Measurements from ENCODE around the gene MS4A10. TPM values are rescaled to one million over a fixed set of nuclear protein-coding genes. Genes with fewer than 3 reads are reported as not detected.

Gene MS4A10
- total RNA-seq, 1 donor from 2014 or later: not detected

GRCh38 chr11:60801194-60801593, 16.1 kb downstream of the MS4A10 start:
- POLR2A ChIA-PET: no interaction called here
- peaks cover 16% of the 10 kb centered on the region for H3K27me3 Mint-ChIP-seq
- ATAC-seq (ENCODE audit: low read depth): no peak

GRCh38 chr11:60803273-60803936, 18.3 kb downstream of the MS4A10 start:
- CTCF ChIA-PET: no interaction called here
- ATAC-seq (ENCODE audit: low read depth): no peak
- no peak overlapping the region for H3K4me3 Mint-ChIP-seq

More at GRCh38 chr11:60801194-60801593, 16.1 kb downstream of the MS4A10 start:
- intact Hi-C loops (cut with micrococcal nuclease): no loop called here
- no peaks in the 10 kb centered on the region for H3K36me3 Mint-ChIP-seq (ENCODE audit: low read depth)
- CTCF ChIA-PET: no interaction called here
- no peak for DNase-seq
- H3K27ac Mint-ChIP-seq: no peak overlapping the region
- H3K4me1 Mint-ChIP-seq: no peaks in the 10 kb centered on the region
- H3K4me3 Mint-ChIP-seq: no peak overlapping the region
- no peaks in the 10 kb centered on the region for H3K9me3 Mint-ChIP-seq
- TF ChIP-seq CTCF (IDR thresholded peaks at IDR 0.05): no peak

GRCh38 chr11:60809249-60809648, 24.1 kb downstream of the MS4A10 start:
- peaks cover 30% of the 10 kb centered on the region for H3K27me3 Mint-ChIP-seq
- no peak for DNase-seq
- no peak overlapping the region for H3K27ac Mint-ChIP-seq

More at GRCh38 chr11:60803273-60803936, 18.3 kb downstream of the MS4A10 start:
- no peak overlapping the region for H3K27ac Mint-ChIP-seq
- H3K9me3 Mint-ChIP-seq: no peaks in the 10 kb centered on the region
- peaks cover 18% of the 10 kb centered on the region for H3K27me3 Mint-ChIP-seq
- POLR2A ChIA-PET: no interaction called here
- H3K36me3 Mint-ChIP-seq (ENCODE audit: low read depth): no peaks in the 10 kb centered on the region
- H3K4me1 Mint-ChIP-seq: no peaks in the 10 kb centered on the region
- TF ChIP-seq CTCF (IDR thresholded peaks at IDR 0.05): no peak
- intact Hi-C loops (cut with micrococcal nuclease): no loop called here
- DNase-seq: no peak

GRCh38 chr11:60809691-60810090, 24.6 kb downstream of the MS4A10 start:
- DNase-seq: no peak
- Mint-ChIP-seq H3K27me3 (peaks cover 30% of the 10 kb centered on the region), H3K4me1 (no peaks in the 10 kb centered on the region), H3K27ac (no peak overlapping the region), H3K4me3 (no peak overlapping the region), H3K36me3 (ENCODE audit: low read depth) (no peaks in the 10 kb centered on the region), H3K9me3 (no peaks in the 10 kb centered on the region)
- ChIA-PET POLR2A (no interaction called here), CTCF (no interaction called here)
- no peak for TF ChIP-seq CTCF (IDR thresholded peaks at IDR 0.05)
- intact Hi-C loops (cut with micrococcal nuclease): no loop called here
- no peak for ATAC-seq (ENCODE audit: low read depth)

More at GRCh38 chr11:60809249-60809648, 24.1 kb downstream of the MS4A10 start:
- ChIA-PET POLR2A (no interaction called here), CTCF (no interaction called here)
- H3K9me3 Mint-ChIP-seq: no peaks in the 10 kb centered on the region
- TF ChIP-seq CTCF (IDR thresholded peaks at IDR 0.05): no peak
- intact Hi-C loops (cut with micrococcal nuclease): no loop called here
- no peaks in the 10 kb centered on the region for H3K4me1 Mint-ChIP-seq
- no peak for ATAC-seq (ENCODE audit: low read depth)
- H3K36me3 Mint-ChIP-seq (ENCODE audit: low read depth): no peaks in the 10 kb centered on the region
- no peak overlapping the region for H3K4me3 Mint-ChIP-seq

- Mint-ChIP-seq H3K36me3 (ENCODE audit: low read depth) (no peaks in the 10 kb centered on the region), H3K27me3 (peaks cover 30% of the 10 kb centered on the region), H3K4me1 (no peaks in the 10 kb centered on the region), H3K9me3 (no peaks in the 10 kb centered on the region), H3K27ac (no peak overlapping the region), H3K4me3 (no peak overlapping the region)
- ATAC-seq (ENCODE audit: low read depth) (no peak), DNase-seq (no peak)
- POLR2A ChIA-PET: no interaction called here
- intact Hi-C loops (cut with micrococcal nuclease): no loop called here
- CTCF ChIA-PET: no interaction called here
- no peak for TF ChIP-seq CTCF (IDR thresholded peaks at IDR 0.05)
Measured at GRCh38 chr11:60810151-60810550, 25.0 kb downstream of the MS4A10 start.
